Vagina (tissue), 2 donors: ENCODE measurements around the gene FMN2. TPM values are rescaled to one million over a fixed set of nuclear protein-coding genes. Genes with fewer than 3 reads are reported as not detected.
"Not testable (repeated sequence)": the region's sequence is repeated elsewhere in the genome, so short reads cannot be mapped to it uniquely, and the experiment has no call there.

Experiments used
- DNase-seq, 2 donors: peaks; one replicate each; pipeline ENCODE4 v3.0.0-alpha.2; 2017; ENCODE audit errors: extremely low spot score in 2 of 2
- H3K27ac ChIP-seq: fragments of 200-600 bp; sonication (generic); one replicate; pipeline ENCODE4 v1.5.1; 2019
- H3K27me3 ChIP-seq: fragments of 200-600 bp; sonication (generic); one replicate; pipeline ENCODE4 v1.5.1; 2019
- H3K36me3 ChIP-seq, 2 donors: fragments of 200-600 bp; sonication (generic); one replicate each; pipeline ENCODE4 v1.5.1; 2017 to 2019
- H3K4me1 ChIP-seq: fragments of 200-600 bp; sonication (generic); one replicate; pipeline ENCODE4 v1.5.1; 2019
- H3K4me3 ChIP-seq, 2 donors: fragments of 200-600 bp; sonication (generic); 1 replicate in 1 of 2; 2 replicates in 1 of 2; pipeline ENCODE4 v1.5.1; 2016 to 2019
- H3K9me3 ChIP-seq: fragments of 200-600 bp; sonication (generic); one replicate; pipeline ENCODE4 v1.5.1; 2019
- CTCF ChIP-seq, 3 experiments: fragments of 450-650 bp in 2 of 3; fragments of 200-600 bp in 1 of 3; sonication (generic) in 1 of 3; IDR thresholded peaks; one replicate each; pipeline ENCODE4 v1.5.1; 2017 to 2019; ENCODE audit warnings: antibody characterized with exemption in 3 of 3, mild to moderate bottlenecking in 2 of 3, moderate library complexity in 2 of 3
- POLR2A ChIP-seq, 2 donors: fragments of 450-650 bp; IDR thresholded peaks; one replicate each; pipeline ENCODE4 v1.6.1; 2017; ENCODE audit warnings: antibody characterized with exemption in 2 of 2, mild to moderate bottlenecking in 2 of 2, moderate library complexity in 2 of 2
- POLR2AphosphoS5 ChIP-seq, 2 donors: sonication (generic); formaldehyde crosslinking; IDR thresholded peaks; one replicate each; pipeline ENCODE4 v1.9.0; 2017; ENCODE audit warnings: antibody characterized with exemption in 2 of 2, mild to moderate bottlenecking in 2 of 2, low read depth in 1 of 2; ENCODE audit not compliant: insufficient read depth in 1 of 2
- intact Hi-C: fragments of 100-400 bp; cut with DNase I; formaldehyde crosslinking; loops from one replicate; pipeline ENCODE4 v1.15.1; 2023
- total RNA-seq: library from RNA; depleted of rRNA; stranded (reverse); fragments of >200 nt; gene quantifications from one replicate; pipeline ENCODE4 v1.2.3, GENCODE V29; 2016

Gene FMN2
- total RNA-seq, 1 donor from 2014 or later = not detected

DNA sequence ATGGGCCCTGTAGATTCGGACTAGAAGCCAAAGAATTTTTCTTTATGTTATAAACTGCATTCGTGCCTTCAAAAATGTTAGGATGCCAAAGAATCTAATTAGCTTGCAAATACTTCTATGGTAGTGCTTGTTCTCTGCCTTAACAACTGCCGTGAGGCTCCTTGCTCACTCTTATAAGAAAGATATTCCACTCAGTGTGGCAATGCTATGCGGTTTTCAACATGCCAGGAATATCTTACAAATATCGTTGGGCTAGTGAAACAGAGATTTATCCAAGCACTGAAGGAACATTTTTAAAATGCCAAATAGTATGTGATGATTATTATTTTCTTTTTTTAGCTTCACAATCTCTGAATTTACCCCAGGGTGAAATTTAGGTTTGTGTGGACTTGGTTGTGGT is 322.0 kb downstream of the FMN2 start:
- Histone ChIP-seq H3K4me3 (no peak overlapping the region), H3K27ac (no peak overlapping the region), H3K27me3 (no peaks in the 10 kb centered on the region), H3K36me3 (no peaks in the 10 kb centered on the region), H3K9me3 (no peaks in the 10 kb centered on the region), H3K4me1 (no peaks in the 10 kb centered on the region)
- no peak for DNase-seq
- TF ChIP-seq CTCF (IDR thresholded peaks at IDR 0.05) (no peak), POLR2AphosphoS5 (IDR thresholded peaks at IDR 0.05; ENCODE audit: insufficient read depth in 1 of 2, low read depth in 1 of 2) (no peak), POLR2A (IDR thresholded peaks at IDR 0.05) (no peak)
- intact Hi-C loops = no loop called here

- intact Hi-C loops = no loop called here
- H3K9me3 ChIP-seq = no peaks in the 10 kb centered on the region
- no peaks in the 10 kb centered on the region for H3K4me1 ChIP-seq
- H3K27ac ChIP-seq = no peak overlapping the region
- no peak overlapping the region for H3K4me3 ChIP-seq
- H3K27me3 ChIP-seq = no peaks in the 10 kb centered on the region
- TF ChIP-seq CTCF (IDR thresholded peaks at IDR 0.05) = no peak
- TF ChIP-seq POLR2A (IDR thresholded peaks at IDR 0.05) = no peak
- no peak for TF ChIP-seq POLR2AphosphoS5 (IDR thresholded peaks at IDR 0.05; ENCODE audit: insufficient read depth in 1 of 2, low read depth in 1 of 2)
- no peak for DNase-seq
- no peaks in the 10 kb centered on the region for H3K36me3 ChIP-seq
Observed at GRCh38 chr1:240414237-240414636, 322.6 kb downstream of the FMN2 start.

DNA sequence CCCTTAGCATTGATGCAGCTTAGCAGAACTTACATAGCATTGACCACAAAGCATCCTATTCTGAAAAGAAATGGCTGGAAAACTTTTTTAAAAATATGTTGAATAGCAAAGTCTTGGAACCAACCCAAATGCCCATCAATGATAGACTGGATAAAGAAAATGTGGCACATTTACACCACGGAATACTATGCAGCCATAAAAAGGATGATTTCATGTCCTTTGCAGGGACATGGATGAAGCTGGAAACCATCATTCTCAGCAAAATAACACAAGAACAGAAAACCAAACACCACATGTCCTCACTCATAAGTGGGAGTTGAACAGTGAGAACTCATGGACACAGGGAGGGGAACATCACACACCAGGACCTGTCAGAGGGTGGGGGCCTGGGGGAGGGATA is 323.3 kb downstream of the FMN2 start:
- H3K4me1 ChIP-seq, H3K9me3 ChIP-seq, H3K4me3 ChIP-seq, DNase-seq, H3K36me3 ChIP-seq, intact Hi-C loops, H3K27me3 ChIP-seq, H3K27ac ChIP-seq: not testable (repeated sequence)

DNA sequence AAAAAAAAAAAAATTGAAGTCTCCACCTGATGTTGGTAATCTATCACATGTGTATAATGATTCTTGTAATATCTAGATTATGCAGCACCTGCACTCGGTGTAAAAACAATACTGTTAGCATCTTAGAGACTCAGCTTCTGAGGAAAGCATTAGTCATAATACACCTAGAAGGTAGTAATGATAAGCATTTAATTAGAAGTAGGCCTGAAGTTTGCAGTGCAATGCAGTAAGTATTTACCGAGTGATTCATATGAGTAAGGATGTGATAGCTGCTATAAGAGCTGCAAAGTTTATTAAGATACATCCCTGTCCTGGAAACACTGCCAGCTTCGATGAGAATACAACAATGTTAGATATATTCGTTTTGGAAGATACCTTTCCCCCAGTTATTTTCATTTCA is 323.8 kb downstream of the FMN2 start:
- no peak for TF ChIP-seq POLR2A (IDR thresholded peaks at IDR 0.05)
- TF ChIP-seq CTCF (IDR thresholded peaks at IDR 0.05) = no peak
- no peak for TF ChIP-seq POLR2AphosphoS5 (IDR thresholded peaks at IDR 0.05; ENCODE audit: insufficient read depth in 1 of 2, low read depth in 1 of 2)
- DNase-seq = no peak
- H3K27ac ChIP-seq = no peak overlapping the region
- H3K4me3 ChIP-seq = no peak overlapping the region
- H3K36me3 ChIP-seq = no peaks in the 10 kb centered on the region
- no peaks in the 10 kb centered on the region for H3K4me1 ChIP-seq
- intact Hi-C loops = no loop called here
- no peaks in the 10 kb centered on the region for H3K27me3 ChIP-seq
- no peaks in the 10 kb centered on the region for H3K9me3 ChIP-seq

DNA sequence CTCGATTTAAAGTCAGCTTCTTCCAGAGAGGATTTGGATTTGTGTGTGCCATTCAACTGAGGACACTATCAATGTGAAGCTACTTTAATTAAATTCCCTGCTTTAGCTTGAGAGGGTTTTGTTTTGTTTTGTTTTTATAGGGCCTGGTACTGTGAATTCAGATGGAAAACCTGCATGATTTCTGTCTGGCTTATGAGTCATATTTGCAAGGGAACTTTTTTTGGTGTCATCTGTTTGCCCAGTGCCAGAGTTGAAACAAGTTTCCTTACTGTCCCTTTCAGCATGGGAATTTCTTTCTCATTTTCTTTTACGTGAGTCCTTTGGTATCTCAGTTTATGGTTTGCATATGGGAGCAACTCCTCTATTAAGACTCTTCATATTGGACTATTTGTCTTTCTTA is 325.6 kb downstream of the FMN2 start:
- no peak overlapping the region for H3K27ac ChIP-seq
- intact Hi-C loops = no loop called here

More for the DNA sequence above, 325.6 kb downstream of the FMN2 start:
- H3K4me3 ChIP-seq = no peak overlapping the region
- no peaks in the 10 kb centered on the region for H3K4me1 ChIP-seq
- H3K36me3 ChIP-seq = no peaks in the 10 kb centered on the region
- TF ChIP-seq CTCF (IDR thresholded peaks at IDR 0.05) (no peak), POLR2AphosphoS5 (IDR thresholded peaks at IDR 0.05; ENCODE audit: insufficient read depth in 1 of 2, low read depth in 1 of 2) (no peak), POLR2A (IDR thresholded peaks at IDR 0.05) (no peak)
- no peaks in the 10 kb centered on the region for H3K27me3 ChIP-seq
- DNase-seq = no peak
- H3K9me3 ChIP-seq = no peaks in the 10 kb centered on the region
